Prostate gland (tissue), 2 donors: ENCODE measurements around the gene AGPAT2. TPM values are rescaled to one million over a fixed set of nuclear protein-coding genes. Genes with fewer than 3 reads are reported as not detected.

ENCODE experiments used
- DNase-seq: peaks from one replicate; pipeline ENCODE4 v3.0.0-alpha.2; 2019; ENCODE audit warnings: low spot score
- H3K27ac ChIP-seq, 2 donors: fragments of 200-600 bp; sonication (generic); 2 replicates each; pipeline ENCODE4 v1.5.1; 2017 to 2019
- H3K27me3 ChIP-seq: fragments of 200-600 bp; sonication (generic); replicated peaks from 2 replicates; pipeline ENCODE4 v1.5.1; 2019; ENCODE audit not compliant: insufficient read depth
- H3K36me3 ChIP-seq, 2 donors: fragments of 200-600 bp; sonication (generic); 1 replicate in 1 of 2; 2 replicates in 1 of 2; pipeline versions ENCODE4 v1.5.1 to v1.8.1; 2017 to 2019
- H3K4me1 ChIP-seq: fragments of 200-600 bp; sonication (generic); replicated peaks from 2 replicates; pipeline ENCODE4 v1.5.1; 2019
- H3K4me3 ChIP-seq, 2 donors: fragments of 200-600 bp; sonication (generic); 2 replicates each; pipeline ENCODE4 v1.5.1; 2017 to 2019
- H3K9me3 ChIP-seq: fragments of 200-600 bp; sonication (generic); 2 replicates; pipeline ENCODE4 v1.5.1; 2017
- POLR2A ChIP-seq: fragments of 450-650 bp; IDR thresholded peaks from one replicate; pipeline ENCODE4 v1.6.1; 2016; ENCODE audit warnings: antibody characterized with exemption, mild to moderate bottlenecking
- POLR2AphosphoS5 ChIP-seq: sonication (generic); formaldehyde crosslinking; IDR thresholded peaks from one replicate; pipeline ENCODE4 v1.6.1; 2017; ENCODE audit warnings: antibody characterized with exemption
- WGBS: methylation state at CpG from one replicate; pipeline ENCODE4 v1.1.5; 2018; 5-methylcytosine and 5-hydroxymethylcytosine counted together
- intact Hi-C: fragments of 100-400 bp; cut with DNase I; formaldehyde crosslinking; loops from one replicate; pipeline ENCODE4 v1.14.2; 2022
- total RNA-seq, 2 donors: library from RNA; depleted of rRNA; stranded (reverse); fragments of >200 nt; gene quantifications; one replicate each; pipeline ENCODE4 v1.1.0, GENCODE V29; 2016
- TF ChIP-seq, protein P1 (sequence below), 4 experiments: fragments of 200-600 bp in 2 of 4; fragments of 450-650 bp in 2 of 4; sonication (generic) in 2 of 4; IDR thresholded peaks; 1 replicate in 3 of 4; 2 replicates in 1 of 4; pipeline ENCODE4 v1.5.1; 2016 to 2019; ENCODE audit warnings: antibody characterized with exemption in 4 of 4, mild to moderate bottlenecking in 2 of 4, moderate library complexity in 2 of 4

Gene AGPAT2
- total RNA-seq, 2 donors from 2014 or later, result 44.9 to 50.0 TPM

DNA sequence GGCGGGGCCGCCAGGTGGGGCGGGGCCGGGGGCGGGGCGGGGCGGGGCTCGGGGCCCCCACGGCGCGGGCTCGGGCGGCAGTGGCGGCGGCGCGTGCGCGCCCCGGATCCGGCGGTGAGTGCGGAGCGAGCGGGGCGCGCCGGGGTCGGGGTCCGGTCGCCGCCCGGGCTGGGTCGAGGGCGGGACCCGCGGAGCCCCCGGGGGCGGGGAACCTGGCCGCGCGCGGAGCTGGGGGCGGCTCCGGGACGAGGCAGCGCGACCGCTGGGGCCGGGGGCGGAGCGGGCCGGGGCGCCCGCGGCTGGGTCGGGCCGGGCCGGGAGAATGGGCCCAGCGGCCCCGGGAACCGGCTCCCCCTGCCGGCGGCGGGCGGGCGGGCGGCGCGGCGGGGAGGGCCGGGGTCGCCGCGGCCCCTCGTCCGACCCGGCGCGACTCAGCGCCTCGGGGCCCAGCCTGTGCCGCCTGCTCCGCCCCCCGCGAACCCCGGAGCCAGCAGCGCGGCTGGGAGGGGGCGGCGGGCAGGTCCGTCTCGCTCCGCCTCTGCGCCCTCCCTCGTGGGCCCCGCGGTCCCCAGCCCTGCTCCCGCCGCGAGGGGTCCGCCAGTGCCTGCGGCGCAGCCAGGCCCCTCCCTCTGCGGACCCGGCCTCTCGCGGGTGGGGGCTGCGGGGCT, 21.4 kb downstream of the AGPAT2 start:
- Histone ChIP-seq H3K27me3 (no peaks in the 10 kb centered on the region), H3K4me3 (peak overlapping the region; percentile 27 to 48), H3K9me3 (no peaks in the 10 kb centered on the region), H3K4me1 (no peaks in the 10 kb centered on the region), H3K27ac (no peak overlapping the region), H3K36me3 (no peaks in the 10 kb centered on the region)
- 4% methylated on average over 5 of the region's 109 CpGs for WGBS
- no peak for DNase-seq
- TF ChIP-seq, protein P1, sequence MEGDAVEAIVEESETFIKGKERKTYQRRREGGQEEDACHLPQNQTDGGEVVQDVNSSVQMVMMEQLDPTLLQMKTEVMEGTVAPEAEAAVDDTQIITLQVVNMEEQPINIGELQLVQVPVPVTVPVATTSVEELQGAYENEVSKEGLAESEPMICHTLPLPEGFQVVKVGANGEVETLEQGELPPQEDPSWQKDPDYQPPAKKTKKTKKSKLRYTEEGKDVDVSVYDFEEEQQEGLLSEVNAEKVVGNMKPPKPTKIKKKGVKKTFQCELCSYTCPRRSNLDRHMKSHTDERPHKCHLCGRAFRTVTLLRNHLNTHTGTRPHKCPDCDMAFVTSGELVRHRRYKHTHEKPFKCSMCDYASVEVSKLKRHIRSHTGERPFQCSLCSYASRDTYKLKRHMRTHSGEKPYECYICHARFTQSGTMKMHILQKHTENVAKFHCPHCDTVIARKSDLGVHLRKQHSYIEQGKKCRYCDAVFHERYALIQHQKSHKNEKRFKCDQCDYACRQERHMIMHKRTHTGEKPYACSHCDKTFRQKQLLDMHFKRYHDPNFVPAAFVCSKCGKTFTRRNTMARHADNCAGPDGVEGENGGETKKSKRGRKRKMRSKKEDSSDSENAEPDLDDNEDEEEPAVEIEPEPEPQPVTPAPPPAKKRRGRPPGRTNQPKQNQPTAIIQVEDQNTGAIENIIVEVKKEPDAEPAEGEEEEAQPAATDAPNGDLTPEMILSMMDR (IDR thresholded peaks at IDR 0.05), result no peak
- TF ChIP-seq POLR2AphosphoS5 (no peak), POLR2A (no peak)
- intact Hi-C loops, result no loop called here

DNA sequence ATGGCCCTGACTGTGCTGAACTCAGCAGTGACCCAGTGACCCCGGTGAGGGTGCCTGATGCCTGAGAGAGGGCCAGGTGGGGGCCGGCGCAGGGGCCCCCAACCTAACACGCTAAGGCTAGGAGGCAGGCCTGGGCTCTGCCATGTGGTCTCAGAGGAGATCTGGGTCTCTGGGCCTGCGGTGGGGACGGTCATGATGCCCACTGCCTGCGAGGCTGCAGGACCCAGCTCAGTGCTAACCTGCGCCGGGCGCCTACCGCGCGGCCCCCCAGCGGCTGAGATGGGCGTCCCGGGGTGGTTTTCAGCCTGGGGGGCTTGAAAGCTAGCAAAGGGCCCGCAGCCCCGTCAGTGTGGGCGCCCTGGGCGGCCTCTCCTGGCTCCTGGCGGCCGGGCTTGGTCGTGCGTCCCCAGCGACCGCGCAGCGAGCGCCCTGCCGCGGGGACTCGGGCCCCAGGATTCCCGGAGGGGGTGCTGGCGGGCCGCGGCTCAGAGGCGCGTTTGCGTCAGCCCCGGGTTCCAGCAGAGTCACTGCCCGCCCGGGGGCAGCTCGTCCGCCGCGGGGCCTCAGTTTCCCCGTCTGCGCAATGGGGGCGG, 22.1 kb downstream of the AGPAT2 start:
- Histone ChIP-seq H3K27ac (peak overlapping the region in 1 of 2 donors; percentile 24), H3K4me1 (no peaks in the 10 kb centered on the region), H3K36me3 (no peaks in the 10 kb centered on the region), H3K27me3 (no peaks in the 10 kb centered on the region), H3K9me3 (no peaks in the 10 kb centered on the region), H3K4me3 (peak overlapping the region; percentile 27 to 48)
- no peak for DNase-seq
- TF ChIP-seq POLR2A (no peak), POLR2AphosphoS5 (no peak)
- TF ChIP-seq, protein P1 (IDR thresholded peaks at IDR 0.05), result peak in 2 of 4 experiments; percentile 28 to 43
- intact Hi-C loops, result no loop called here
- WGBS, result 10% methylated on average over 33 of the region's 49 CpGs

DNA sequence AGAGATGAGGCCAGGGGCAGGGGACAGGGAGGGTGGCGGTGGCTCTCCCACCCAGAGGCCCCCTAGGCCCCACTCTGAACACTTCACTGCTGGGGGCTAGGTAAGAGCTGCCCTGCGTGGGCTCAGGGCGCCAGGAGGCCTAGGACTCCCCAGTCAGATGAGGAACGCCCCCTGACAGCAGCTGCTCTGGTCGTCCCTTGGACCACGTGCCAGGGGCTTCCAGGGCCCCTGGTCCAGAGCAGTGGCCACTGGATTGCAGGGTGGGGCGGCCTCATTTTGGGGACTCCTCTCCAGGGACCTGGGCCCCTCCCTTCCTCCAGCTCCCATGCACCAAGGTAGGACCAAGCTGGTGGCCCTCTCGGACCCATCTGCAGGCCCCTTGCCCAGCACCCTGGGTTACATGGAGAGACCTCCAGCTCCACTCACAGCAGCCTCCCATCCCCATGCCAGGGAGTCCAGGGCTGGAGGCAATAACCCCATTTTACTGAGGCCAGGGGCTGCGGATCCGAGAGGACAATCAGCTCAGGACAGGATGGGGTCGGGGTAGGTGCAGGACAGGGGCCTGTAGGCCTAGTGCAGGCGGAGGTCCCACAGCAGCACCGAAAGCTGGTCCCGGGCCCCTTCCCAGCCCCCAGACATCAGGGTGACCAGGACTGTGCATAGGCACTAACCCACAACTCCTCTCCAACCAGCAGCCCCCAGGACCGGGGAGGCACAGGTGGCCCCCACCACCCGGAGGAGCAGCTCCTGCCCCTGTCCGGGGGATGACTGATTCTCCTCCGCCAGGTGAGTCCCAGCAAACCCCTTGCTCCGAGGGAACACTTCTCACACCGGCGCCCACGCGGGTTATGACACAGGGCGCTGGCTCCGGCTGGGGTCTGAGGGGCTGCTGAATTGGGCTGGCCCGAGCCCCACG, 23.0 kb downstream of the AGPAT2 start:
- Histone ChIP-seq H3K4me1 (no peaks in the 10 kb centered on the region), H3K27me3 (no peaks in the 10 kb centered on the region), H3K9me3 (no peaks in the 10 kb centered on the region), H3K4me3 (peak overlapping the region; percentile 27 to 48), H3K27ac (peak overlapping the region in 1 of 2 donors; percentile 29), H3K36me3 (no peaks in the 10 kb centered on the region)
- TF ChIP-seq POLR2A (no peak), POLR2AphosphoS5 (no peak)
- TF ChIP-seq, protein P1 (IDR thresholded peaks at IDR 0.05), result no peak
- DNase-seq, result no peak
- intact Hi-C loops, result no loop called here
- 85% methylated on average over 21 of the region's 27 CpGs for WGBS

- H3K4me3 ChIP-seq, result peak within 1 kb of the TSS; percentile 3 to 48
- no peaks in the 10 kb centered on the region for H3K36me3 ChIP-seq
- no peak for DNase-seq
- 78% methylated on average over 31 of the region's 38 CpGs for WGBS
- peaks cover 3% of the 10 kb centered on the region for H3K27me3 ChIP-seq
- H3K4me1 ChIP-seq, result no peaks in the 10 kb centered on the region
- TF ChIP-seq POLR2AphosphoS5 (no peak), POLR2A (no peak)
- TF ChIP-seq, protein P1 (IDR thresholded peaks at IDR 0.05), result no peak
- intact Hi-C loops, result no loop called here
- no peaks in the 10 kb centered on the region for H3K9me3 ChIP-seq
- peak within 1 kb of the TSS in 1 of 2 donors; percentile 29 for H3K27ac ChIP-seq
These were observed 24.3 kb downstream of the AGPAT2 start, which contains the start of gene EGFL7 for GRCh38 chr9:136662656-136663581. Gene EGFL7, plus strand, starts transcription at chr9:136662916. Its CDS starts 5,367 bp downstream, at chr9:136668283.
